SK-N-SH (cell line): ENCODE measurements around the gene ANKRD10. TPM values are rescaled to one million over a fixed set of nuclear protein-coding genes. Genes with fewer than 3 reads are reported as not detected.

Source experiments
- CTCF ChIA-PET: fragments of 300-600, 350-600 bp; formaldehyde crosslinking; extraction: SDS; loops from one replicate; lab custom pipeline; 2021; lab: Yijun Ruan, JAX
- POLR2A ChIA-PET: fragments of 350-600 bp; sonication (Branson Sonifier 250); formaldehyde crosslinking; extraction: SDS; loops from one replicate; lab custom pipeline; 2020; ENCODE audit warnings: antibody characterized with exemption, inconsistent platforms; lab: Yijun Ruan, JAX
- DNase-seq: peaks from one replicate; pipeline ENCODE4 v3.0.0; 2012
- H2AFZ ChIP-seq: fragments of 200-600 bp; sonication (generic); 2 replicates; pipeline ENCODE4 v1.8.1; 2016; ENCODE audit warnings: antibody characterized with exemption, mild to moderate bottlenecking, low read depth
- H3F3A ChIP-seq: fragments of 200-600 bp; sonication (generic); replicated peaks from 2 replicates; pipeline ENCODE3; 2016; ENCODE audit warnings: antibody characterized with exemption, mild to moderate bottlenecking; ENCODE audit not compliant: insufficient read depth
- H3K27ac ChIP-seq, 2 experiments: fragments of 200-500 bp in 1 of 2; fragments of 200-600 bp in 1 of 2; sonication (Bioruptor generic) in 1 of 2; sonication (generic), shearing (Covaris generic) in 1 of 2; 2 replicates each; pipeline versions ENCODE4 v1.5.1 to v1.6.1; 2014 to 2016; ENCODE audit warnings: low read depth in 2 of 2, inconsistent platforms in 1 of 2, low read length in 1 of 2, mild to moderate bottlenecking in 1 of 2, mixed read lengths in 1 of 2
- H3K27me3 ChIP-seq: fragments of 200-600 bp; sonication (generic), shearing (Covaris generic); 2 replicates; pipeline ENCODE4 v1.6.1; 2016; ENCODE audit warnings: mixed run types; ENCODE audit not compliant: insufficient read depth
- H3K36me3 ChIP-seq, 2 experiments: fragments of 200-500 bp in 1 of 2; fragments of 200-600 bp in 1 of 2; sonication (Bioruptor generic) in 1 of 2; sonication (generic) in 1 of 2; replicated peaks in 1 of 2; 2 replicates each; pipeline versions ENCODE3 to v1.5.1; 2014 to 2016; ENCODE audit warnings: low read length in 1 of 2, mild to moderate bottlenecking in 1 of 2; ENCODE audit not compliant: insufficient read depth in 2 of 2, control insufficient read depth in 1 of 2
- H3K4me1 ChIP-seq, 2 experiments: fragments of 200-500 bp in 1 of 2; fragments of 200-600 bp in 1 of 2; sonication (Bioruptor generic) in 1 of 2; sonication (generic), shearing (Covaris generic) in 1 of 2; 2 replicates each; pipeline versions ENCODE4 v1.5.1 to v1.6.1; 2014 to 2016; ENCODE audit warnings: low read depth in 1 of 2, low read length in 1 of 2, mixed run types in 1 of 2; ENCODE audit not compliant: insufficient read depth in 2 of 2, control insufficient read depth in 1 of 2
- H3K4me2 ChIP-seq: fragments of 200-600 bp; sonication (generic), shearing (Covaris generic); 2 replicates; pipeline ENCODE4 v1.6.1; 2017; ENCODE audit warnings: mixed run types
- H3K4me3 ChIP-seq, 2 experiments: fragments of 200-500 bp in 1 of 2; fragments of 200-600 bp in 1 of 2; sonication (Bioruptor generic) in 1 of 2; sonication (generic), shearing (Covaris generic) in 1 of 2; 2 replicates each; pipeline versions ENCODE4 v1.5.1 to v1.8.1; 2014 to 2016; ENCODE audit warnings: low read depth in 2 of 2, inconsistent platforms in 1 of 2, low read length in 1 of 2, mild to moderate bottlenecking in 1 of 2, mixed read lengths in 1 of 2, moderate library complexity in 1 of 2
- H3K79me2 ChIP-seq: fragments of 200-600 bp; sonication (generic); 2 replicates; pipeline ENCODE4 v1.8.1; 2017; ENCODE audit warnings: mild to moderate bottlenecking; ENCODE audit not compliant: insufficient read depth
- H3K9ac ChIP-seq: fragments of 200-600 bp; sonication (generic); 2 replicates; pipeline ENCODE4 v1.6.1; 2017; ENCODE audit warnings: mixed run types
- H3K9me2 ChIP-seq: fragments of 200-600 bp; sonication (generic); 2 replicates; pipeline ENCODE4 v1.6.1; 2017; ENCODE audit warnings: mixed run types
- H3K9me3 ChIP-seq: fragments of 200-600 bp; sonication (generic); 2 replicates; pipeline ENCODE4 v1.6.1; 2017; ENCODE audit warnings: mixed run types, mild to moderate bottlenecking, moderate library complexity
- H4K20me1 ChIP-seq: fragments of 200-600 bp; sonication (generic); 2 replicates; pipeline ENCODE4 v1.6.1; 2017; ENCODE audit warnings: mild to moderate bottlenecking, mixed run types; ENCODE audit not compliant: insufficient read depth
- EP300 ChIP-seq, 2 experiments: IDR thresholded peaks; 2 replicates each; pipeline versions ENCODE4 v1.4.0 to v1.6.1; 2012; ENCODE audit warnings: borderline replicate concordance in 1 of 2, low read depth in 1 of 2, low read length in 1 of 2
- FOXJ3 ChIP-seq: sonication (generic); formaldehyde crosslinking; IDR thresholded peaks from 2 replicates; pipeline ENCODE4 v1.5.1; 2020; ENCODE audit warnings: mild to moderate bottlenecking, missing genetic modification reagents
- FOXM1 ChIP-seq: IDR thresholded peaks from 2 replicates; pipeline ENCODE4 v1.4.0; 2012; ENCODE audit warnings: low read depth, mild to moderate bottlenecking
- GATA2 ChIP-seq: sonication (generic); formaldehyde crosslinking; IDR thresholded peaks from 2 replicates; pipeline ENCODE4 v1.5.0; 2020; ENCODE audit warnings: mild to moderate bottlenecking, missing genetic modification reagents
- JUND ChIP-seq: IDR thresholded peaks from 2 replicates; pipeline ENCODE4 v1.4.0; 2012
- MEF2A ChIP-seq: IDR thresholded peaks from 2 replicates; pipeline ENCODE4 v1.4.0; 2012; ENCODE audit warnings: low read depth, borderline replicate concordance
- NFIC ChIP-seq: IDR thresholded peaks from 2 replicates; pipeline ENCODE4 v1.4.0; 2012; ENCODE audit warnings: borderline replicate concordance
- RCOR1 ChIP-seq: fragments of 150-350 bp; IDR thresholded peaks from 2 replicates; pipeline ENCODE4 v1.6.1; 2017; ENCODE audit warnings: antibody characterized with exemption, low read length
- SMC3 ChIP-seq: IDR thresholded peaks from 2 replicates; pipeline ENCODE4 v1.6.1; 2012; ENCODE audit warnings: low read depth, low read length, improper control_type of control experiment
- TEAD4 ChIP-seq: IDR thresholded peaks from 2 replicates; pipeline ENCODE4 v1.4.0; 2012; ENCODE audit warnings: mild to moderate bottlenecking, borderline replicate concordance; ENCODE audit not compliant: insufficient read depth
- YY1 ChIP-seq: IDR thresholded peaks from 2 replicates; pipeline ENCODE4 v1.4.0; 2012; ENCODE audit warnings: low read depth, mild to moderate bottlenecking
- WGBS: methylation state at CpG from one replicate; pipeline ENCODE4 v1.1.6; 2017; ENCODE audit warnings: low lambda C conversion rate; 5-methylcytosine and 5-hydroxymethylcytosine counted together
- polyA plus RNA-seq, 3 experiments: library from polyadenylated mRNA; depleted of rRNA; stranded (reverse); fragments of >200 nt; gene quantifications; 2 replicates each; pipeline ENCODE4 v1.2.3, GENCODE V29; 2012
- TF ChIP-seq, protein P1 (sequence below): IDR thresholded peaks from 2 replicates; pipeline ENCODE4 v1.4.0; 2012; ENCODE audit warnings: low read depth, borderline replicate concordance
- TF ChIP-seq, protein P2 (sequence below): IDR thresholded peaks from 2 replicates; pipeline ENCODE4 v1.4.0; 2012; ENCODE audit warnings: low read depth, borderline replicate concordance
- TF ChIP-seq, protein P3 (sequence below): fragments of 200-600 bp; sonication (generic); IDR thresholded peaks from 2 replicates; pipeline ENCODE4 v1.6.1; 2017; ENCODE audit warnings: antibody characterized with exemption, mild to moderate bottlenecking, moderate library complexity
- TF ChIP-seq, protein P4 (sequence below): fragments of 150-350 bp; IDR thresholded peaks from 2 replicates; pipeline ENCODE4 v1.6.1; 2016; ENCODE audit warnings: mild to moderate bottlenecking, low read depth, low read length
- TF ChIP-seq, protein P5 (sequence below): IDR thresholded peaks from 2 replicates; pipeline ENCODE4 v1.4.0; 2012; ENCODE audit warnings: low read depth
- TF ChIP-seq, protein P6 (sequence below): IDR thresholded peaks from 2 replicates; pipeline ENCODE4 v1.6.1; 2012; ENCODE audit warnings: mild to moderate bottlenecking, low read depth, low read length, moderate library complexity

ANKRD10 gene
- polyA plus RNA-seq, 1 of the 3 experiments (the other 2 are of a cell fraction): 53.2 TPM

DNA sequence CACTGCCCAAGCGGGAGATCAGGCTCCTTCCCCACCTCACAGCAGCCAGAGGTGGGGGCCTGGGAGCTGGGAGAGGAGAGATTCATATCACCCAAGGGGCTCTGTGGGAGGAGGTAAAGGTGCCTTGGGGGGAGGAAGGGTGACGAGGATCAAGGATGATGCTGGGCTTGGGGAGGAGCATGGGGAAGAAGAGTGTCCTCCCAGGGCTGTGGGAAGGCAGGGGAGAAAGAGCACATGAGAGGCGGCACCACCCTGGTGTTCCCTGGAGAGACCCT lies 82.7 kb downstream of the ANKRD10 start:
- TF ChIP-seq YY1: no peak
- DNase-seq: no peak
- H3K79me2 ChIP-seq: no peaks in the 10 kb centered on the region
- no peak overlapping the region for H3K4me2 ChIP-seq
- H3K27me3 ChIP-seq: no peaks in the 10 kb centered on the region; the same call in 1 of the 2 replicates
- H2AFZ ChIP-seq: no peak overlapping the region
- CTCF ChIA-PET: interaction anchor here (1.4 kb wide), 1 partner anchor 239 kb away, joined by 4 read pairs; no protein-coding TSS in a partner anchor
- H3K9ac ChIP-seq: no peak overlapping the region
- no peaks in the 10 kb centered on the region for H3K4me1 ChIP-seq
- H3K4me3 ChIP-seq: no peak overlapping the region
- no peaks in the 10 kb centered on the region for H3K9me2 ChIP-seq
- no peaks in the 10 kb centered on the region for H4K20me1 ChIP-seq
- H3K27ac ChIP-seq: no peak overlapping the region
- POLR2A ChIA-PET: no interaction called here
- H3K36me3 ChIP-seq: no peaks in the 10 kb centered on the region
- H3F3A ChIP-seq: no peaks in the 10 kb centered on the region
- H3K9me3 ChIP-seq: no peaks in the 10 kb centered on the region
- 49% methylated on average over 3 of the region's 3 CpGs for WGBS

DNA sequence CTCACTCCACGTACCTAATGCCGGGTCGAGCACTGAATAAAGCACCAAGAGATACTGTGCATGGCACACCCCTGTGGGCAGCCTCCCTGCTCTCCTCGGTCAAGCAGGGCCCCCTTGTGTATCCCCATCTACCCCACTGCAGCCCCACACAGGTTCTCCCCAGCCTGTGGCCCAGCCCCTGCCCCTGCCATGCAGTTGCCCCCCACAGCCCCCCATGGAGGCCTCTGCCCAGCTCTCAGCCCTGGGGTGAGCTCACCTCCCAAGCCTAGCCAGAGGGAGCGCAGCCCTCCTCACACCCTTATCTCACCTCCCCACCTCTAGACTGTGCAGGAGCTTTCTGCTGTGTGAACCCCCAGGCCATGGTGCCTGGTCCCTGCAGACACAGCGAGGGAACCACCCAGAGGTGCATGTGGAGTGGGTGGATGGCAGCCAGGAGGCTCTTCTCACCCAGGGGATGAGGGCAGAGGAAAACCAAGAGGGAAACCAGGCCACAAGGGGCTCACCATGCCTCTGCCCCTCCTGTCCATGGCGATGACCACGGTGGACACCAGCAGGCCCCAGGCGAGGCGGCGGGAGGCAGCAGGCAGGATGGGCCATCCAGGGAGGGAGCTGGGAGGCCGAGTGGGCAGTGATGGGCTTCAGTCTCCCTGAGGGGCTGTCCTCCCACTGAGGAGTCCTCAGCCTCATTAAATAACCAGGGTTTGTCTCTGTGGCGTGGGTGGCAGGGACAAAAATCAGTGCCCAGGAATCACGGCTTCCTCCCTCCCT lies 83.2 kb downstream of the ANKRD10 start:
- no peaks in the 10 kb centered on the region for H3K36me3 ChIP-seq
- H3F3A ChIP-seq: no peaks in the 10 kb centered on the region
- H3K9me2 ChIP-seq: no peaks in the 10 kb centered on the region
- ChIA-PET POLR2A (no interaction called here), CTCF (interaction anchor here (1.4 kb wide), 1 partner anchor 238 kb away, joined by 4 read pairs; no protein-coding TSS in a partner anchor)
- H3K9ac ChIP-seq: no peak overlapping the region
- no peaks in the 10 kb centered on the region for H3K4me1 ChIP-seq
- no peak for DNase-seq
- H3K4me3 ChIP-seq: no peak overlapping the region
- no peak overlapping the region for H3K4me2 ChIP-seq
- no peaks in the 10 kb centered on the region for H4K20me1 ChIP-seq
- H3K27ac ChIP-seq: no peak overlapping the region
- H2AFZ ChIP-seq: no peak overlapping the region
- no peaks in the 10 kb centered on the region; the same call in 1 of the 2 replicates for H3K27me3 ChIP-seq
- no peaks in the 10 kb centered on the region for H3K79me2 ChIP-seq
- WGBS: 72% methylated on average over 6 of the region's 14 CpGs
- H3K9me3 ChIP-seq: no peaks in the 10 kb centered on the region
- no peak for TF ChIP-seq EP300 (IDR thresholded peaks at IDR 0.05; ENCODE audit: borderline replicate concordance in 1 of 2, low read depth in 1 of 2, low read length in 1 of 2)
- TF ChIP-seq FOXM1: no peak
- no peak for TF ChIP-seq TEAD4
- TF ChIP-seq, protein P1, sequence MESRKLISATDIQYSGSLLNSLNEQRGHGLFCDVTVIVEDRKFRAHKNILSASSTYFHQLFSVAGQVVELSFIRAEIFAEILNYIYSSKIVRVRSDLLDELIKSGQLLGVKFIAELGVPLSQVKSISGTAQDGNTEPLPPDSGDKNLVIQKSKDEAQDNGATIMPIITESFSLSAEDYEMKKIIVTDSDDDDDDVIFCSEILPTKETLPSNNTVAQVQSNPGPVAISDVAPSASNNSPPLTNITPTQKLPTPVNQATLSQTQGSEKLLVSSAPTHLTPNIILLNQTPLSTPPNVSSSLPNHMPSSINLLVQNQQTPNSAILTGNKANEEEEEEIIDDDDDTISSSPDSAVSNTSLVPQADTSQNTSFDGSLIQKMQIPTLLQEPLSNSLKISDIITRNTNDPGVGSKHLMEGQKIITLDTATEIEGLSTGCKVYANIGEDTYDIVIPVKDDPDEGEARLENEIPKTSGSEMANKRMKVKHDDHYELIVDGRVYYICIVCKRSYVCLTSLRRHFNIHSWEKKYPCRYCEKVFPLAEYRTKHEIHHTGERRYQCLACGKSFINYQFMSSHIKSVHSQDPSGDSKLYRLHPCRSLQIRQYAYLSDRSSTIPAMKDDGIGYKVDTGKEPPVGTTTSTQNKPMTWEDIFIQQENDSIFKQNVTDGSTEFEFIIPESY: no peak
- TF ChIP-seq, protein P2, sequence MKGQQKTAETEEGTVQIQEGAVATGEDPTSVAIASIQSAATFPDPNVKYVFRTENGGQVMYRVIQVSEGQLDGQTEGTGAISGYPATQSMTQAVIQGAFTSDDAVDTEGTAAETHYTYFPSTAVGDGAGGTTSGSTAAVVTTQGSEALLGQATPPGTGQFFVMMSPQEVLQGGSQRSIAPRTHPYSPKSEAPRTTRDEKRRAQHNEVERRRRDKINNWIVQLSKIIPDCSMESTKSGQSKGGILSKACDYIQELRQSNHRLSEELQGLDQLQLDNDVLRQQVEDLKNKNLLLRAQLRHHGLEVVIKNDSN: no peak
- no peak for TF ChIP-seq MEF2A
- no peak for TF ChIP-seq GATA2 (CRISPR knock-in tag)
- no peak for TF ChIP-seq RCOR1
- TF ChIP-seq, protein P3, sequence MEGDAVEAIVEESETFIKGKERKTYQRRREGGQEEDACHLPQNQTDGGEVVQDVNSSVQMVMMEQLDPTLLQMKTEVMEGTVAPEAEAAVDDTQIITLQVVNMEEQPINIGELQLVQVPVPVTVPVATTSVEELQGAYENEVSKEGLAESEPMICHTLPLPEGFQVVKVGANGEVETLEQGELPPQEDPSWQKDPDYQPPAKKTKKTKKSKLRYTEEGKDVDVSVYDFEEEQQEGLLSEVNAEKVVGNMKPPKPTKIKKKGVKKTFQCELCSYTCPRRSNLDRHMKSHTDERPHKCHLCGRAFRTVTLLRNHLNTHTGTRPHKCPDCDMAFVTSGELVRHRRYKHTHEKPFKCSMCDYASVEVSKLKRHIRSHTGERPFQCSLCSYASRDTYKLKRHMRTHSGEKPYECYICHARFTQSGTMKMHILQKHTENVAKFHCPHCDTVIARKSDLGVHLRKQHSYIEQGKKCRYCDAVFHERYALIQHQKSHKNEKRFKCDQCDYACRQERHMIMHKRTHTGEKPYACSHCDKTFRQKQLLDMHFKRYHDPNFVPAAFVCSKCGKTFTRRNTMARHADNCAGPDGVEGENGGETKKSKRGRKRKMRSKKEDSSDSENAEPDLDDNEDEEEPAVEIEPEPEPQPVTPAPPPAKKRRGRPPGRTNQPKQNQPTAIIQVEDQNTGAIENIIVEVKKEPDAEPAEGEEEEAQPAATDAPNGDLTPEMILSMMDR: no peak
- no peak for TF ChIP-seq NFIC
- TF ChIP-seq, protein P4, sequence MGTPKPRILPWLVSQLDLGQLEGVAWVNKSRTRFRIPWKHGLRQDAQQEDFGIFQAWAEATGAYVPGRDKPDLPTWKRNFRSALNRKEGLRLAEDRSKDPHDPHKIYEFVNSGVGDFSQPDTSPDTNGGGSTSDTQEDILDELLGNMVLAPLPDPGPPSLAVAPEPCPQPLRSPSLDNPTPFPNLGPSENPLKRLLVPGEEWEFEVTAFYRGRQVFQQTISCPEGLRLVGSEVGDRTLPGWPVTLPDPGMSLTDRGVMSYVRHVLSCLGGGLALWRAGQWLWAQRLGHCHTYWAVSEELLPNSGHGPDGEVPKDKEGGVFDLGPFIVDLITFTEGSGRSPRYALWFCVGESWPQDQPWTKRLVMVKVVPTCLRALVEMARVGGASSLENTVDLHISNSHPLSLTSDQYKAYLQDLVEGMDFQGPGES: no peak
- TF ChIP-seq FOXJ3 (CRISPR knock-in tag): no peak
- no peak for TF ChIP-seq SMC3
- TF ChIP-seq JUND: no peak
- TF ChIP-seq, protein P5, sequence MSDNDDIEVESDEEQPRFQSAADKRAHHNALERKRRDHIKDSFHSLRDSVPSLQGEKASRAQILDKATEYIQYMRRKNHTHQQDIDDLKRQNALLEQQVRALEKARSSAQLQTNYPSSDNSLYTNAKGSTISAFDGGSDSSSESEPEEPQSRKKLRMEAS: no peak
- TF ChIP-seq, protein P6, sequence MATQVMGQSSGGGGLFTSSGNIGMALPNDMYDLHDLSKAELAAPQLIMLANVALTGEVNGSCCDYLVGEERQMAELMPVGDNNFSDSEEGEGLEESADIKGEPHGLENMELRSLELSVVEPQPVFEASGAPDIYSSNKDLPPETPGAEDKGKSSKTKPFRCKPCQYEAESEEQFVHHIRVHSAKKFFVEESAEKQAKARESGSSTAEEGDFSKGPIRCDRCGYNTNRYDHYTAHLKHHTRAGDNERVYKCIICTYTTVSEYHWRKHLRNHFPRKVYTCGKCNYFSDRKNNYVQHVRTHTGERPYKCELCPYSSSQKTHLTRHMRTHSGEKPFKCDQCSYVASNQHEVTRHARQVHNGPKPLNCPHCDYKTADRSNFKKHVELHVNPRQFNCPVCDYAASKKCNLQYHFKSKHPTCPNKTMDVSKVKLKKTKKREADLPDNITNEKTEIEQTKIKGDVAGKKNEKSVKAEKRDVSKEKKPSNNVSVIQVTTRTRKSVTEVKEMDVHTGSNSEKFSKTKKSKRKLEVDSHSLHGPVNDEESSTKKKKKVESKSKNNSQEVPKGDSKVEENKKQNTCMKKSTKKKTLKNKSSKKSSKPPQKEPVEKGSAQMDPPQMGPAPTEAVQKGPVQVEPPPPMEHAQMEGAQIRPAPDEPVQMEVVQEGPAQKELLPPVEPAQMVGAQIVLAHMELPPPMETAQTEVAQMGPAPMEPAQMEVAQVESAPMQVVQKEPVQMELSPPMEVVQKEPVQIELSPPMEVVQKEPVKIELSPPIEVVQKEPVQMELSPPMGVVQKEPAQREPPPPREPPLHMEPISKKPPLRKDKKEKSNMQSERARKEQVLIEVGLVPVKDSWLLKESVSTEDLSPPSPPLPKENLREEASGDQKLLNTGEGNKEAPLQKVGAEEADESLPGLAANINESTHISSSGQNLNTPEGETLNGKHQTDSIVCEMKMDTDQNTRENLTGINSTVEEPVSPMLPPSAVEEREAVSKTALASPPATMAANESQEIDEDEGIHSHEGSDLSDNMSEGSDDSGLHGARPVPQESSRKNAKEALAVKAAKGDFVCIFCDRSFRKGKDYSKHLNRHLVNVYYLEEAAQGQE: no peak
